ENCODE data around the gene TRIP4.
A peak's percentile ranks its signal among the peaks of the same experiment; 100 is the strongest.

The TRIP4 gene

GRCh38 chr15:64443747-64444621, 56.3 kb downstream of the TRIP4 start:
- no peak for DNase-seq (ENCODE audit: extremely low read depth in 1 of 2, low read depth in 1 of 2)

GRCh38 chr15:64444836-64445235, 57.2 kb downstream of the TRIP4 start:
- no peak for DNase-seq (ENCODE audit: extremely low read depth in 1 of 2, low read depth in 1 of 2)

GRCh38 chr15:64447536-64448315, 60.1 kb downstream of the TRIP4 start:
- no peak for DNase-seq (ENCODE audit: extremely low read depth in 1 of 2, low read depth in 1 of 2)

GRCh38 chr15:64452988-64453688, 65.5 kb downstream of the TRIP4 start:
- DNase-seq (ENCODE audit: extremely low read depth in 1 of 2, low read depth in 1 of 2), result no peak

GRCh38 chr15:64453689-64454037, 66.0 kb downstream of the TRIP4 start:
- no peak for DNase-seq (ENCODE audit: extremely low read depth in 1 of 2, low read depth in 1 of 2)

- DNase-seq (ENCODE audit: extremely low read depth in 1 of 2, low read depth in 1 of 2), result no peak
Measured at GRCh38 chr15:64454282-64454681, 66.6 kb downstream of the TRIP4 start.

GRCh38 chr15:64455961-64456371, 68.3 kb downstream of the TRIP4 start:
- DNase-seq (ENCODE audit: extremely low read depth in 1 of 2, low read depth in 1 of 2), result no peak

- no peak for DNase-seq (ENCODE audit: extremely low read depth in 1 of 2, low read depth in 1 of 2)
Measured at GRCh38 chr15:64456634-64457108, 69.0 kb downstream of the TRIP4 start.

GRCh38 chr15:64459066-64459781, 71.6 kb downstream of the TRIP4 start:
- no peak for DNase-seq (ENCODE audit: extremely low read depth in 1 of 2, low read depth in 1 of 2)

- DNase-seq (ENCODE audit: extremely low read depth in 1 of 2, low read depth in 1 of 2), result peak; percentile 64 to 81
Measured at GRCh38 chr15:64460206-64460723, 72.6 kb downstream of the TRIP4 start, which contains the start of gene ZNF609. Gene ZNF609, plus strand, starts transcription at chr15:64460578. Its CDS starts 38,842 bp downstream, at chr15:64499420.

GRCh38 chr15:64460724-64461720, 73.4 kb downstream of the TRIP4 start:
- DNase-seq (ENCODE audit: extremely low read depth in 1 of 2, low read depth in 1 of 2), result peak in 1 of 2 donors; percentile 17

GRCh38 chr15:64461721-64462162, 74.1 kb downstream of the TRIP4 start:
- no peak for DNase-seq (ENCODE audit: extremely low read depth in 1 of 2, low read depth in 1 of 2)

GRCh38 chr15:64462492-64462891, 74.9 kb downstream of the TRIP4 start:
- DNase-seq (ENCODE audit: extremely low read depth in 1 of 2, low read depth in 1 of 2), result no peak

GRCh38 chr15:64464276-64465005, 76.8 kb downstream of the TRIP4 start:
- DNase-seq (ENCODE audit: extremely low read depth in 1 of 2, low read depth in 1 of 2), result no peak

GRCh38 chr15:64466408-64467141, 78.9 kb downstream of the TRIP4 start:
- no peak for DNase-seq (ENCODE audit: extremely low read depth in 1 of 2, low read depth in 1 of 2)

- DNase-seq (ENCODE audit: extremely low read depth in 1 of 2, low read depth in 1 of 2), result no peak
Measured at GRCh38 chr15:64472161-64472560, 84.5 kb downstream of the TRIP4 start.

GRCh38 chr15:64474846-64475245, 87.2 kb downstream of the TRIP4 start:
- DNase-seq (ENCODE audit: extremely low read depth in 1 of 2, low read depth in 1 of 2), result no peak

- DNase-seq (ENCODE audit: extremely low read depth in 1 of 2, low read depth in 1 of 2), result no peak
Measured at GRCh38 chr15:64476550-64476949, 88.9 kb downstream of the TRIP4 start.
